Measurements from ENCODE around the gene CEP192.

DNA sequence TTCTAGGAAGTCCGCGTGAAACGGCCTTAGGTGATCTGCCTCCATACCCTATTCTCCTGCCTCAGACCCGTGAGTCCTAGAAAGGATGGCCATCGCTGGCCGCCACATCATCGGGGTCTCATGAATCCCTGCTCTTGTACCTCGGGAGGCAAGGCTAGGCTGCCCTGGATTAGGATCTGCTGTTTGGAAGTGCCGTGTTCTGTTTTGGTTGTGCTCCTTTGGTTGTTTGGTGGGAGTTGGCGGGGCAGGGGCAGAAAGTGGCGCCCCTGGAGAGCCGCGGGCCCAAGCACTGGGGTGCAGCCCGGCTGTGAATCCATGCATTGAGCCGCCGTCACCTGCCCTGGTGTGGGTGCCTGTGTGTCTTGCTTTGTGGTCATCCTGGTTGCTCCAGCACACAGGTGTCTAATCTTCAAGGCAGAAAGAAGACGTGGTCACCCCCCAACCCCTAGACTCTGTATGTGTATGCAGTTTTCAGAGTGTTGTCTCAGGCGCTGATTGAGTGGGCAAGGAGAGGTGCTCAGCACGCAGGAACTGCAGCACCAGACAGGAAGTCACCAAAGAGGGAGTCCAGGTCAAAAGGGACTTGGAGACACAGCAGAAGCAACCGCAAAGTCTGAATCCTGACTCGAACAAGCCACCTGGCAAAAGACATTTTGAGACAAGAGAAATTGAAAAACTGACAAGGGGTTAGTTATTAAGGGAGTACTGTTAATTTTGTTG lies 147.4 kb downstream of the CEP192 start:
- TF ChIP-seq POLR2A (IDR thresholded peaks at IDR 0.05), result no peak
- TF ChIP-seq, protein P1, sequence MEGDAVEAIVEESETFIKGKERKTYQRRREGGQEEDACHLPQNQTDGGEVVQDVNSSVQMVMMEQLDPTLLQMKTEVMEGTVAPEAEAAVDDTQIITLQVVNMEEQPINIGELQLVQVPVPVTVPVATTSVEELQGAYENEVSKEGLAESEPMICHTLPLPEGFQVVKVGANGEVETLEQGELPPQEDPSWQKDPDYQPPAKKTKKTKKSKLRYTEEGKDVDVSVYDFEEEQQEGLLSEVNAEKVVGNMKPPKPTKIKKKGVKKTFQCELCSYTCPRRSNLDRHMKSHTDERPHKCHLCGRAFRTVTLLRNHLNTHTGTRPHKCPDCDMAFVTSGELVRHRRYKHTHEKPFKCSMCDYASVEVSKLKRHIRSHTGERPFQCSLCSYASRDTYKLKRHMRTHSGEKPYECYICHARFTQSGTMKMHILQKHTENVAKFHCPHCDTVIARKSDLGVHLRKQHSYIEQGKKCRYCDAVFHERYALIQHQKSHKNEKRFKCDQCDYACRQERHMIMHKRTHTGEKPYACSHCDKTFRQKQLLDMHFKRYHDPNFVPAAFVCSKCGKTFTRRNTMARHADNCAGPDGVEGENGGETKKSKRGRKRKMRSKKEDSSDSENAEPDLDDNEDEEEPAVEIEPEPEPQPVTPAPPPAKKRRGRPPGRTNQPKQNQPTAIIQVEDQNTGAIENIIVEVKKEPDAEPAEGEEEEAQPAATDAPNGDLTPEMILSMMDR (IDR thresholded peaks at IDR 0.05), result no peak
- TF ChIP-seq EP300 (IDR thresholded peaks at IDR 0.05), result no peak

Data from tibial nerve (tissue), 4 donors.